Endothelial cell of umbilical vein (primary cell): ENCODE results near the gene USF1. TPM values are rescaled to one million over a fixed set of nuclear protein-coding genes. Genes with fewer than 3 reads are reported as not detected.

Experiments used
- BruUV-seq: library from RNA; stranded (reverse); fragments of 400-500 nt; replicated peaks from 2 replicates; lab custom pipeline; 2021; lab: Mats Ljungman, UMichigan
- CTCF ChIA-PET: fragments of 300-600, 350-600 bp; sonication (Branson Sonifier 250); formaldehyde crosslinking; loops from one replicate; lab custom pipeline; 2021; ENCODE audit warnings: antibody characterized with exemption, inconsistent platforms; lab: Charles Lee
- POLR2A ChIA-PET: fragments of 300-600, 350-600 bp; sonication (Branson Sonifier 250); formaldehyde crosslinking; loops from one replicate; lab custom pipeline; 2021; ENCODE audit warnings: antibody characterized with exemption, inconsistent platforms; lab: Charles Lee
- DNase-seq: peaks from one replicate; pipeline ENCODE4 v3.0.0-alpha.2; 2011; ENCODE audit warnings: low read depth, low spot score
- FAIRE-seq: peaks from 2 replicates; lab custom pipeline; 2011; peaks lifted over from hg19 to GRCh38; lab: Jason Lieb, UNC
- H2AFZ ChIP-seq: 2 replicates; pipeline ENCODE4 v1.6.0; 2012; ENCODE audit warnings: low read depth, low read length, control low read depth, inconsistent platforms
- H3K27ac ChIP-seq: 2 replicates; pipeline ENCODE4 v1.5.1; 2011; ENCODE audit warnings: low read depth, mild to moderate bottlenecking, control low read depth, low read length, moderate library complexity; ENCODE audit not compliant: insufficient read depth
- H3K27me3 ChIP-seq, 2 experiments: 2 replicates each; pipeline versions ENCODE4 v1.6.0 to v1.6.1; 2011; ENCODE audit warnings: low read length in 2 of 2, mixed read lengths in 1 of 2; ENCODE audit not compliant: control insufficient read depth in 2 of 2, insufficient read depth in 2 of 2
- H3K36me3 ChIP-seq, 2 experiments: 2 replicates in 1 of 2; 3 replicates in 1 of 2; pipeline ENCODE4 v1.5.1; 2011; ENCODE audit warnings: low read length in 2 of 2, mild to moderate bottlenecking in 1 of 2, moderate library complexity in 1 of 2; ENCODE audit not compliant: control insufficient read depth in 2 of 2, insufficient read depth in 2 of 2; ENCODE audit errors: extremely low read depth in 1 of 2
- H3K4me1 ChIP-seq: 3 replicates; pipeline ENCODE4 v1.5.1; 2011; ENCODE audit warnings: mild to moderate bottlenecking, low read length; ENCODE audit not compliant: control insufficient read depth, insufficient read depth; ENCODE audit errors: extremely low read depth
- H3K4me2 ChIP-seq: 2 replicates; pipeline ENCODE4 v1.6.1; 2011; ENCODE audit warnings: low read length, control low read depth, mixed read lengths; ENCODE audit not compliant: insufficient read depth
- H3K4me3 ChIP-seq, 3 experiments: fragments of 200-600 bp in 1 of 3; sonication (generic), shearing (Covaris generic) in 1 of 3; replicated peaks in 1 of 3; 2 replicates each; pipeline ENCODE4 v1.5.1; 2011 to 2016; ENCODE audit warnings: control low read depth in 3 of 3, low read length in 3 of 3, mild to moderate bottlenecking in 2 of 3, inconsistent platforms in 1 of 3, low read depth in 1 of 3, moderate library complexity in 1 of 3; ENCODE audit not compliant: insufficient read depth in 1 of 3
- H3K79me2 ChIP-seq: 2 replicates; pipeline ENCODE4 v1.6.0; 2012; ENCODE audit warnings: low read length, inconsistent platforms; ENCODE audit not compliant: control insufficient read depth, insufficient read depth
- H3K9ac ChIP-seq: replicated peaks from 2 replicates; pipeline ENCODE3; 2011; ENCODE audit warnings: low read length, control low read depth; ENCODE audit not compliant: insufficient read depth; ENCODE audit errors: extremely low read depth
- H3K9me1 ChIP-seq: replicated peaks from 3 replicates; pipeline ENCODE4 v1.6.0; 2011; ENCODE audit warnings: mild to moderate bottlenecking, low read length; ENCODE audit not compliant: control insufficient read depth, insufficient read depth; ENCODE audit errors: extremely low read depth
- H3K9me3 ChIP-seq: replicated peaks from 2 replicates; pipeline ENCODE4 v1.5.1; 2012; ENCODE audit warnings: low read length, inconsistent platforms; ENCODE audit not compliant: control insufficient read depth, insufficient read depth
- H4K20me1 ChIP-seq: replicated peaks from 2 replicates; pipeline ENCODE3; 2011; ENCODE audit warnings: mild to moderate bottlenecking, low read length; ENCODE audit not compliant: control insufficient read depth, insufficient read depth; ENCODE audit errors: extremely low read depth
- EZH2 ChIP-seq: IDR thresholded peaks from 2 replicates; pipeline ENCODE4 v1.6.1; 2012; ENCODE audit warnings: borderline replicate concordance, low read depth, mild to moderate bottlenecking, moderate library complexity, low read length, inconsistent platforms; ENCODE audit not compliant: severe bottlenecking
- FOS ChIP-seq: IDR thresholded peaks from 2 replicates; pipeline ENCODE4 v1.6.1; 2011; ENCODE audit warnings: mild to moderate bottlenecking, low read length, moderate library complexity, borderline replicate concordance; ENCODE audit not compliant: insufficient read depth
- MYC ChIP-seq: IDR thresholded peaks from one replicate; pipeline ENCODE4 v1.6.1; 2011; ENCODE audit warnings: mild to moderate bottlenecking, low read depth, low read length
- POLR2AphosphoS5 ChIP-seq: IDR thresholded peaks from 2 replicates; pipeline ENCODE4 v1.6.1; 2012; ENCODE audit warnings: low read depth, mild to moderate bottlenecking, control low read depth, low read length, moderate library complexity; ENCODE audit not compliant: insufficient read depth
- dilution Hi-C: fragments of 300-500 bp; cut with MboI; formaldehyde crosslinking; loops from one replicate; pipeline ENCODE4 v1.15.0; 2019; ENCODE audit warnings: low sequenced_read_pairs; ENCODE audit not compliant: extremely low pct_ligation_motif_present
- intact Hi-C: fragments of 100-400 bp; cut with micrococcal nuclease; formaldehyde crosslinking; loops from one replicate; pipeline ENCODE4 v1.10.0; 2022
- polyA plus RNA-seq, 4 experiments: library from polyadenylated mRNA; depleted of rRNA in 3 of 4; stranded (reverse) in 3 of 4; unstranded in 1 of 4; fragments of >200 nt; gene quantifications; 2 replicates each; pipeline versions ENCODE4 v1.2.1 to v1.2.3, GENCODE V29; 2011 to 2012; ENCODE audit warnings: missing spikeins in 1 of 4
- total RNA-seq: library from RNA; stranded (reverse); gene quantifications from 2 replicates; pipeline ENCODE4 v1.2.3, GENCODE V29; 2021

USF1 gene
- total and polyA plus RNA-seq, 2 donors (not counting 3 experiments of a cell fraction or from before 2014, with no cell fraction given): 53.4 to 56.7 TPM

GRCh38 chr1:161039154-161039545, 6.6 kb downstream of the USF1 start:
- H3K9me1 ChIP-seq: no peaks in the 10 kb centered on the region
- no peak for DNase-seq
- peaks cover 2% of the 10 kb centered on the region for H3K79me2 ChIP-seq
- POLR2A ChIA-PET: no interaction called here
- intact Hi-C loops (no loop called here), dilution Hi-C loops (no loop called here)
- CTCF ChIA-PET: interaction anchor here (1.8 to 11.0 kb wide), 4 partner anchors 43 to 101 kb away, joined by 4 to 181 read pairs (median 8); no protein-coding TSS in a partner anchor
- H3K9me3 ChIP-seq: no peaks in the 10 kb centered on the region
- H3K27ac ChIP-seq: no peak overlapping the region
- peaks cover 3% of the 10 kb centered on the region for H3K4me1 ChIP-seq
- no peak overlapping the region for H3K9ac ChIP-seq
- no peaks in the 10 kb centered on the region for H4K20me1 ChIP-seq
- no peak for TF ChIP-seq FOS
- TF ChIP-seq MYC: no peak
- TF ChIP-seq EZH2: no peak
- H3K4me3 ChIP-seq: peak overlapping the region in 2 of 3 experiments; percentile 46 to 50
- FAIRE-seq: no peak
- H3K36me3 ChIP-seq: peaks cover 12 to 29% of the 10 kb centered on the region in 2 experiments
- BruUV-seq: no TSS peak
- H3K27me3 ChIP-seq: no peaks in the 10 kb centered on the region
- H2AFZ ChIP-seq: no peak overlapping the region
- H3K4me2 ChIP-seq: peak overlapping the region; percentile 53

GRCh38 chr1:161038523-161039153, 7.1 kb downstream of the USF1 start, which contains the start of gene TSTD1:
Gene TSTD1 (minus strand): TSS chr1:161038964. CDS start chr1:161038889, 75 bp downstream.
- Histone ChIP-seq H3K9me1 (no peaks in the 10 kb centered on the region), H3K4me3 (peak within 1 kb of the TSS; percentile 46 to 55 (median 50)), H3K79me2 (no peaks in the 10 kb centered on the region), H4K20me1 (no peaks in the 10 kb centered on the region), H3K27ac (no peak within 1 kb of the TSS), H3K9me3 (no peaks in the 10 kb centered on the region), H2AFZ (peak within 1 kb of the TSS; percentile 70), H3K4me1 (peaks cover 2% of the 10 kb centered on the region), H3K4me2 (peak within 1 kb of the TSS; percentile 53), H3K36me3 (peaks cover 12 to 29% of the 10 kb centered on the region in 2 experiments), H3K27me3 (no peaks in the 10 kb centered on the region), H3K9ac (peak within 1 kb of the TSS; percentile 51)
- ChIA-PET POLR2A (no interaction called here), CTCF (interaction anchor here (0.6 to 11.0 kb wide), 4 partner anchors 43 to 102 kb away, joined by 3 to 181 read pairs (median 6); no protein-coding TSS in a partner anchor)
- intact Hi-C loops: no loop called here
- no peak for TF ChIP-seq MYC
- peak; percentile 53 for TF ChIP-seq POLR2AphosphoS5
- BruUV-seq: no TSS peak
- DNase-seq (no peak), FAIRE-seq (peak; percentile 77)
- dilution Hi-C loops: no loop called here
